IPS-NIHi11 (cell line): Measurements from ENCODE around the gene VEZF1.

Experiments
- DNase-seq: peaks from one replicate; pipeline ENCODE4 v3.0.0; 2012; ENCODE audit warnings: mixed read lengths, low spot score

The VEZF1 gene

DNA sequence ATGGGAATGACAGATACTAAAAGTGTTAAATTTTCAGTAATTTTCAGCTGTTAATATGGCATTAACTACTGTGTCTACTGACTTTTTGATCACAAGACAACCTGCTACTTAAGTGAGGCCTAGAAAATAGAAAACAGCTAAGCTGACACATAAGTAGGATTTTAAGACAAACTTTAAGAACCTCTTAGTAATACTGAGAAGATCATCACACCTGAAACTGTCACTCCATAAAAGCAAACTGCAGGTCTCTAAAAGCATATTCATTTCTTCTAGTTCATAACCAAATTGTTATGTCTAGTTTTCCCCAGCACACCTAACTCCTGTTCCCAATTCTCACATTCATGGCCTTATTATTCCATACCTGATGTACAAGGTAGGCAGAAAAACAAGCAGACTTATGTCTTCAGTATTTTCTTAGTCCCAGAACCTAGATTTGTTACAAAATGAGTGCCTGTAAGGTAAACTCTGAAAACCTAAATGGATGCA is 11.0 kb upstream of the VEZF1 start:
- DNase-seq, result no peak

DNA sequence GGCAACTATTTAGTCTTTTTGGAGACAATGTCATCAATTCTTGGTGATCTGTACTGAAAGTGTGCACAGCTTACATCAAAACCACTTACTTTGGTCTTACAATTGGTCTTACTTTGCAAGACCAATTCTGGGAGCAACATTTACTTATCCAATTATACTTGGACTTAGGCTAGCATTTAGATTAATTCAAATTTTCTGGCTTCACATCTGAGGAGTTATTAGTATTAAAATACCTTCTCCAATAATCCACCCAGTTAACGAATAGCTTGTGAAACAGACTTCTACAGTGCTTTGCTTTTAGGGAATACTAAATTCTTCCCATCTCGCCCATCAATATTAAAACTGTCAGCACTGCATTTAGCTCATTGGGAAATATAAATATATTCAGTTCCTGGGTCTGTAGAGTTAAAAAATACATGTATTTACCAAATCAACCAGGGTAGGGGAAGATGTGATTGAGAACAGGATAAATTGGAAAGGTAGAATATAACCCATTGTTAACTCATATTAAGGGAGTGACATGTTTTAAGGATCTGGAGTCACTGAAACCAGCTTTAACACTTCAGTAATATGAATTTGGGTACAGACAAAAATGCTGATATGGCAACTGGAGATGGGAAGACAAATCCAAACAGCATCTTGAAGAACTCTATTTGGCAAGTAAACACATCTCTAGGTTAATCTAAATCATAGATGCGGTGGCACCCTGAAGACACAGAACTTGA is 9.2 kb upstream of the VEZF1 start:
- DNase-seq, result no peak

GRCh38 chr17:57995076-57995956 is 7.3 kb upstream of the VEZF1 start:
- DNase-seq, result peak; percentile 46

DNA sequence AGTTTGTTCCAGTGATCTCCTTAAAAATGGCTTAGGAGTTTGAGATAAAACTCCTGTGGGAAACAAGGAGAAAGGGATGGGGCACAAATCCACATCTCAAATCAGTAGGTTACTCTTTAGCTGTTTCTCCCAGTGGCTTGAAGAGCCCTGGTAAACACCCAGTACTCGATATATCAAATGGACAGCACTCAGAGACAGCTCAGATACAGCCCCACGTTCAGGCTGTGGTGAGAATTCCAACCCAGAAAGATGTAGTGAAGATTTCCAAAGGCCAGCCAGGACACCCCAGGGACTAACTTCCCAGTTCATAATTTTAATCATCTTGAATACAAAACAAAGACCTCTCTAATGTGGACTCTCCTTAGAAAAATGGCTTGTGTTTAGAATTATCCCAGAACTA is 6.4 kb upstream of the VEZF1 start:
- DNase-seq, result no peak

DNA sequence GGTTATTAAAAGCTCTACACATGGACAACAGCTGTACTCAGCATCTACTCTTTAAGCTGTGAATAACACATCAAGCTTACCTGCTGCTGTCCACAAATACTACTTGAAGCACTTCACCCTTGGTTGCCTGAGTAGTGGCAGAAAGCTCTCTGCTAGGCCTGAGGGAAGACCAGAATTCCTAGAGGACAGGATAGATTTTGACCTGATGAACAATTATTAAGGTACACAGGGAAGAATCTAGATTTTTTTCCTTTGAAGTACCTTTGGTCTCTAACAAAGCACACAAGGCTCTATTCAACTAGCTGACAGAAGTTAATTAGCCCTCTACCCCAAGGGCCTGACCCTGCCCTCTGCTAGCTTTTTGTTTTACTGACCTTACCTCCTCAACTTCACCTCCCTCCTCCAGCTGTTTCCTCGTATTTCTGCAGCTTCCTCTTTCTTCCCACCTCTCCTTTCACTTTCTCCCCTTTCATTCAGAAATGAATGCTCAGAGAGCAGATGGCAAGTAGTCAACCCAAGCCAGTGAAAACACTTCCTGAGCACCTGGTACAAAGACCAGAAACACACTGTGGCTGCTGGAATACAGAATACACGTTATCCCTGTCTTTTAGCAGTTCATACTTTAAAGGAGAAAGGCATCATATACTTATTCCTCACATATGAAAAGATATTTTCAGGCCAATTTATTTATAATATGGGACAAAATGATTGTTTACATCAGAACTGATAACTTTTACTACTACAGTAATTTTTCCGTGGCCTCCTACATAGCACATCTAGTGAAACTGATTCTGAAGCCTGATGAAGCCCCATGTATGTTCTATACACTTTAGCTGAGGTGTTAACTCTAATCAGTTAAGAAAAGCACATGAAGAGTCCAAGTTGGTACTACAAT is 5.7 kb upstream of the VEZF1 start:
- DNase-seq, result no peak

DNA sequence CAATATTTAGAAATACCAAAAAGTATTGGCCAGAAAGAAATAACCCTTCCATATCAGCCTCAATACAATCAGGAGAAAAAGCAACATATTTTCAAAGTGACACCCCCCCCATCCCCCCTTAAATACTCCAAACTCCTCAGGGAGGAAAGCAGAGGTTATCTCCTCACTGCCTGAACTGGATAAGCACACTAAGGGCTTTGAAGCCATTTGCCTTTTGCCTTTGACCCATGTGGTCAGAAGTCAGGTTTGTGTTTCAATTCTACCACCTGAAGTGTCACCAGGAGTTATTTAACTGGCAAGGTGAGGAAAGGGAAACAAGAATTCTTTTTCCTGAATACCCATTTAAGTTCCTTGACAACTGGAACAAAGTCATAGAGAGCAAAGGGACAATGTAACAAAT is 3.5 kb upstream of the VEZF1 start:
- DNase-seq, result no peak

- no peak for DNase-seq
Measured at GRCh38 chr17:57990037-57990436, 2.0 kb upstream of the VEZF1 start.

GRCh38 chr17:57988301-57989250 is 522 bp upstream of the VEZF1 start:
- peak; percentile 88 for DNase-seq

DNA sequence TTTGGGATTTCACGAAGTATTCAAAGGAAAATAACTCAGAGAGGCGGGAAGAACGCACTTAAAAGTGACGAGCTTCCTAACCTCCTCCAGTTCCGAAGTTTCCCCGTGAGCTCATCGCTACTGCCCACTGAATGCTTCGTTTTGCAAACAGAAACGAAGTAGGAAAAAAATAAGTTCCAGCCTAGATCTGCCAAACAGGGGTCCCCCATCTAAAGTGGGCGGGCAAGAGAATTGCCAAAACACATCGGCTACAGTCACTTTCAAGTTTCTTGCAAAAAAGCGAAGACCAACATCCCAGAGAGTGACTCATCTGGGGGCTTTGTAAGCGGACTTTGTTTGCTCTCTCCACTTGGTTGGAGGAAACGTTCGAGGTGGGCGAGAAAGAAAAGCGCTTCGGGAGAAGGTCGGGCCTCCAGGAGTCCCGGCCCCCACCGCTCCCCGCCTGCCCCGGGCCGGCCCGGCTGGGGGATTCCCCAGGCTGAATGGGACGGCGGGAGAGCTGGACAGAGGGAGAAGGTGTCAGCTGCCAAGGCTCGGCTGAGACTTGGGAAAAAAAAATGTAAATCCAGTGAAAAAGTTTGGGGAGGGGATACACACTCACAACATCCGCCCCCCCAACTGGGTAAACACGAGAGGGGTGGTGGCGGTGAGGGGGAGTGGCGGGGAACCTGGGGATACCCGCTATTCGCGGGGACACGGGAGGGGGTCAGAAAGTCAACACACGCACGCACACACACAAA is 1.0 kb downstream of the VEZF1 start:
- peak; percentile 65 for DNase-seq

DNA sequence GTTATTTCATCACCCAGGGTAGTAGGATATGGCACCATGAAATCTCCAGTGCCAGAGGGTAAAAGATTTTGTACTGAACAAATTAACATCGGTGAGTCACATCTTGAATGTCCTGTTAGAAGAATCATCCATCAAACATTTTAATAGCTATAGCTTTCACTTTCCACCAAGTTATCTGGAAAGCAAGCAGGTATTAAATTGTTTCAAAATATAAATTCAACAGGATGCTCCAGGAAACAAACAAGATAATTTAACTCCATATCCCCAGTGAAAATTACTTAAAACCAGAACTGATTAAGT is 2.4 kb downstream of the VEZF1 start:
- no peak for DNase-seq

GRCh38 chr17:57984936-57985674 is 2.9 kb downstream of the VEZF1 start:
- DNase-seq, result no peak

DNA sequence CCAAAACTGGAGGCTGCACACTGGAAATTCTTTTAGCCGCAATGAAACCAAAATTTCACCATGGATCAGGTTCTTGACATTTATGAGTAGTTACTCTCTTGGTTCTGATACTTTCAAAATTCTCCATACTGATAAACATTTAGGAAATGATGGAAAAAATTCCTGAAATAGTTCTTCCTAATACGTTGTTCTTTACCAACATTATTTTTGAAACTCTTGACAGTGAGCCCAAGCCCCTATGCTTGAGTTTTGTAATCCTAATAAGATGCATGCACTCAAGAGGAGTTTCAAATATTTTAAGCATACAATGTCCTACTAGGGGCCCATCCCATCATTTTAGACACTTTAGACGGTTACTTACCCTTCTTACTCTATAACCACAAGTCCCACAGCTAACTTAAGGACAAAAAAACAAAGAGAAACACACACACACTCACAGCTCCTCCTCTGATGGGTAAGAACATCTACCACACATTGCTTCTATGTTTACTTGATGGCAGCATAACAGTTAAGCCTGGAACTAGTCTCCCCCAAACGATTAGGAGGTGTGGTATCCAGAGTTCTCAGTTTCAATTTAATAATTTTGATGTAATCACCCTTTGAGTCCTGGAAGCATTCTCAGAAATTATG is 3.7 kb downstream of the VEZF1 start:
- DNase-seq, result no peak

DNA sequence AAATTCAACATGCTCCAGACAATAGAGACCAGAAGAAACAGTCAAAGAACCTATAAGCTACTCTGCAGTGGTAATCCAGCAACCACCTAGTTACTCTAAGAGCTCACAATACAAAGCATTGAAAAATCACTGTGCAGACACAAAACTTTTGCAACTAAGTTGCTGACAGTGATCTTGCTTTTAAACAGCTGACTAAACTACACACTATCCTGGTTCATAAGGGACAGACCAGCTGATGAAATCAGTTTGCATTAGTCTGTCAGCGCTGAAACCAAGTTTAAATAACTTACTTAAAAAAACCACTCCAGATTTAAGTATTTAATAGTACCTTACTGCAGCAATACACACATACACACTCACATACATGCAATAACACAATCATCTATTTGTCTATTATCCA is 4.6 kb downstream of the VEZF1 start:
- no peak for DNase-seq

DNA sequence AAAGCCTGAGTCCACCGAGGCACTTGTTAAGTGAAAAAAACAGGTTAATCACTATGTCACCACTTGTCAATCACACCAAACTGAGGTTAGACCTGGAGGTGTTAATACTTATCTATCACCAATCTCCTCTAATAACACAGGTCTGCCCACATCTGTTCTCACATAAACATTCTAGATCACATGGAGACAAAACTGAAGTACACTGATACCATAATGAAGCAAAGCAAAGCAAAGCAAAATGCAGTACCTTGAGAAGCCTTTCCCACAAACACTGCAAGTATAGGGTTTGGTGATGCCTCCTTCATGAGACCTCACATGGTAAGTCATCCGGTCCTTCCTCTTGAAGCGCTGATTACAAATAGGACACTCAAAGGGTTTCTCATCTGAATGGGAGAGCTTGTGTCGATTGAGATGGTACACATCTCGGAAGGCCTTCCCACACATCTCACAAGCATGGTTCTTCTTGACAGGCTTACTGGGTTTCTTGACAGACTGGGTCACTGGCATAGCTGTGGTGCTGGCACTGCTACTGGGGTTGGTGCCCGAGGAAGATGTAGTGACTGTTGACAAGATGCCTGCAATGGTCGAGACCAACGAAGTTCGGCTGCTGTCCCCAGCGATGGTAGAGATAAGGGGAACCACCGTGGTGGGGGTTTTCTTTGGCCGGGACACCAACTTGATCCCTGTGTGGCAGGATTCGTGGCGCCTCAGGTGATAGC is 5.4 kb downstream of the VEZF1 start:
- no peak for DNase-seq

DNA sequence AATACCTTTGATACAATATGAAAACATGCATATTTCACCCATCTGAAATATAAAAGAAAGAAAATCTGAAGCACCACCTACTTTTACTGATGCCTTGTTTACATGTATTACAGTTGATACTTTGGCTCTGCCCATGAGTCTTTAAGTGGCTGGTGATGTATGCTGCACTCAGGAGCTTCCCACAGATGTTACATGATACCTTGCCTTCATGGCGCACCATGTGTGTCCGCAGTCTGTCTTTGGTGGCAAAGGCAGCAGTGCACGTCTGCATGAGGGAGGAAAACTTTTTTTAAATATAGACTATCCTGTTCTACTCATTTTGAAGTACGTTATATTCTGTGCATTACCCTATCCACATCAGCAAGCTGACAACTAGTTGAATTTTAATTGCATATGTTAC is 7.5 kb downstream of the VEZF1 start:
- DNase-seq, result no peak

DNA sequence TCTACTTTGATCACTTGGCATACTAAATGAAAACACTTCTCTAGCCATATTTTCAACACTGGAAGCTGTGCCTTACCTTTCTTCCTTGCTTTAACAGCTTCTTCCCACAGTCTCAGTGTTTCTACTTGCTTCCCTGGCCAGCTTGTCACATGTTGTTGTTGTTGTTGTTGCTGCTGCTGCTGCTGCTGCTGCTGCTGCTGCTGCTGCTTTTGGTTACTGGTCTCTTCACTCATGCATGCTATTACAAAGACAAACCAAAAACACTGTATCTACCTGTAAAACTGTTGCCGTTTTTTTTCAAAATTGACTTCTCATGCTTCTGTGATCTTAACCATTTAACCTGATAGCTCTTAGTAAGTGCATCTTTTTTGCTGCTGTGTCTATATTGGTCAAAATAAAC is 9.0 kb downstream of the VEZF1 start:
- no peak for DNase-seq

- DNase-seq, result no peak
Measured at GRCh38 chr17:57976594-57976993, 11.5 kb downstream of the VEZF1 start.

DNA sequence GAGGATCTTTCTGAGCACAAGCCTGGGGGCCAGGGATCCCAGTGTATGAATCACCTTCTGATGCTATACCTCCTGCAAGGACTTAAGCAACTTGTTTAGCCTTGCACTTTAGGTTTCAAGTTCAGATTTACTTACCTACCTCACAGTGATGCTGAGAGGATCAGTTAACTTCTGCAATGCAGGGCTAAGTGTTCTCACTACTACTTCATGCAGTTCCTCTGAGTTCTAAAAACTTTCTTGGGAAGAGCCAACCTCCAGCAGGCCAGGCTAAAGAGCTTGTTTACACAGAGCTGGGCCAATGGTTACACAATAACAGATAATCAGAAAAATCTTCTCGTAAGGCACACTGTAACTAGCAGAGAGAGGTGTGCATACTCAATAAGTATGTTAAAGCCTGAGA is 13.0 kb downstream of the VEZF1 start:
- no peak for DNase-seq
